Body of pancreas (tissue), 4 donors: Measurements from ENCODE around the gene CFAP77. TPM values are rescaled to one million over a fixed set of nuclear protein-coding genes. Genes with fewer than 3 reads are reported as not detected.

Source experiments
- ATAC-seq: fragments of 150-250 bp; one replicate; pipeline ENCODE4 v1.9.1; 2016
- DNase-seq, 4 donors: peaks; one replicate each; pipeline ENCODE4 v3.0.0-alpha.2; 2019
- H3K27ac ChIP-seq, 4 donors: fragments of 200-600 bp; sonication (generic); 1 replicate in 3 of 4; 2 replicates in 1 of 4; pipeline versions ENCODE4 v1.5.1 to v1.6.1; 2016 to 2019; ENCODE audit warnings: mild to moderate bottlenecking in 1 of 4, mixed read lengths in 1 of 4, moderate library complexity in 1 of 4
- H3K27me3 ChIP-seq, 2 donors: fragments of 200-600 bp; sonication (generic); one replicate each; pipeline ENCODE4 v1.6.0; 2016; ENCODE audit warnings: mild to moderate bottlenecking in 1 of 2
- H3K36me3 ChIP-seq, 2 donors: fragments of 200-600 bp; sonication (generic); replicated peaks in 1 of 2; 2 replicates each; pipeline ENCODE4 v1.5.1; 2016; ENCODE audit warnings: low read depth in 2 of 2; ENCODE audit not compliant: insufficient read depth in 1 of 2
- H3K4me1 ChIP-seq: fragments of 200-600 bp; sonication (generic); one replicate; pipeline ENCODE4 v1.6.0; 2016
- H3K4me3 ChIP-seq, 2 donors: fragments of 200-600 bp; sonication (generic); 1 replicate in 1 of 2; 2 replicates in 1 of 2; pipeline ENCODE4 v1.5.1; 2016 to 2019
- H3K9me3 ChIP-seq, 3 donors: fragments of 200-600 bp; sonication (generic); 1 replicate in 2 of 3; 2 replicates in 1 of 3; pipeline ENCODE4 v1.5.1; 2016
- CTCF ChIP-seq, 7 experiments: fragments of 450-650 bp in 4 of 7; fragments of 200-600 bp in 3 of 7; sonication (generic) in 3 of 7; IDR thresholded peaks; one replicate each; pipeline ENCODE4 v1.5.1; 2016 to 2019; ENCODE audit warnings: antibody characterized with exemption in 7 of 7
- POLR2A ChIP-seq, 3 donors: fragments of 450-650 bp; IDR thresholded peaks; one replicate each; pipeline ENCODE4 v1.6.1; 2016; ENCODE audit warnings: antibody characterized with exemption in 3 of 3, mild to moderate bottlenecking in 2 of 3
- WGBS, 2 donors: methylation state at CpG; one replicate each; pipeline ENCODE4 v1.1.5; 2017; 5-methylcytosine and 5-hydroxymethylcytosine counted together
- intact Hi-C: fragments of 100-400 bp; cut with DNase I; formaldehyde crosslinking; loops from one replicate; pipeline ENCODE4 v1.15.1; 2023
- total RNA-seq, 2 donors: library from RNA; depleted of rRNA; stranded (reverse); fragments of >200 nt; gene quantifications; one replicate each; pipeline ENCODE4 v1.1.0, GENCODE V29; 2016

The CFAP77 gene
- total RNA-seq, 2 donors from 2014 or later: not detected

GRCh38 chr9:132487351-132487791 is 77.4 kb downstream of the CFAP77 start:
- Histone ChIP-seq H3K4me1 (no peaks in the 10 kb centered on the region), H3K36me3 (no peaks in the 10 kb centered on the region), H3K9me3 (no peaks in the 10 kb centered on the region), H3K4me3 (no peak overlapping the region), H3K27me3 (peaks cover 0 to 3% of the 10 kb centered on the region in 2 donors), H3K27ac (no peak overlapping the region)
- intact Hi-C loops: no loop called here
- WGBS, 2 donors: 48 to 59% methylated on average over 7 of the region's 7 CpGs
- TF ChIP-seq CTCF (IDR thresholded peaks at IDR 0.05) (no peak), POLR2A (IDR thresholded peaks at IDR 0.05) (no peak)
- ATAC-seq (no peak), DNase-seq (no peak)

GRCh38 chr9:132487980-132488535 is 78.0 kb downstream of the CFAP77 start:
- H3K4me1 ChIP-seq: no peaks in the 10 kb centered on the region
- H3K27me3 ChIP-seq: peaks cover 0 to 3% of the 10 kb centered on the region in 2 donors
- no peaks in the 10 kb centered on the region for H3K36me3 ChIP-seq
- ATAC-seq (no peak), DNase-seq (no peak)
- WGBS, 2 donors: 20 to 23% methylated on average over 7 of the region's 7 CpGs
- intact Hi-C loops: no loop called here
- TF ChIP-seq CTCF (IDR thresholded peaks at IDR 0.05) (no peak), POLR2A (IDR thresholded peaks at IDR 0.05) (no peak)
- H3K27ac ChIP-seq: no peak overlapping the region
- no peak overlapping the region for H3K4me3 ChIP-seq
- no peaks in the 10 kb centered on the region for H3K9me3 ChIP-seq

GRCh38 chr9:132488626-132489025 is 78.6 kb downstream of the CFAP77 start:
- H3K9me3 ChIP-seq: no peaks in the 10 kb centered on the region
- H3K4me3 ChIP-seq: no peak overlapping the region
- intact Hi-C loops: no loop called here
- no peaks in the 10 kb centered on the region for H3K4me1 ChIP-seq
- no peak overlapping the region for H3K27ac ChIP-seq
- peaks cover 0 to 3% of the 10 kb centered on the region in 2 donors for H3K27me3 ChIP-seq
- TF ChIP-seq POLR2A (IDR thresholded peaks at IDR 0.05) (no peak), CTCF (IDR thresholded peaks at IDR 0.05) (no peak)
- DNase-seq (no peak), ATAC-seq (no peak)
- 28 to 29% methylated on average over 8 to 9 of the region's 9 CpGs for WGBS, 2 donors
- no peaks in the 10 kb centered on the region for H3K36me3 ChIP-seq

GRCh38 chr9:132489536-132489935 is 79.5 kb downstream of the CFAP77 start:
- TF ChIP-seq CTCF (IDR thresholded peaks at IDR 0.05) (no peak), POLR2A (IDR thresholded peaks at IDR 0.05) (no peak)
- H3K27me3 ChIP-seq: peaks cover 0 to 8% of the 10 kb centered on the region in 2 donors
- no peak for ATAC-seq

GRCh38 chr9:132494857-132495256 is 84.8 kb downstream of the CFAP77 start:
- 40 to 43% methylated on average over 2 of the region's 2 CpGs for WGBS, 2 donors
- no peaks in the 10 kb centered on the region for H3K36me3 ChIP-seq
- no peak for DNase-seq
- H3K27me3 ChIP-seq: peaks cover 0 to 4% of the 10 kb centered on the region in 2 donors
- no peak overlapping the region for H3K4me3 ChIP-seq
- H3K4me1 ChIP-seq: no peaks in the 10 kb centered on the region
- no peak for TF ChIP-seq CTCF (IDR thresholded peaks at IDR 0.05)
- TF ChIP-seq POLR2A (IDR thresholded peaks at IDR 0.05): no peak
- no peaks in the 10 kb centered on the region for H3K9me3 ChIP-seq
- intact Hi-C loops: no loop called here
- ATAC-seq: no peak
- no peak overlapping the region for H3K27ac ChIP-seq

More at GRCh38 chr9:132489536-132489935, 79.5 kb downstream of the CFAP77 start:
- WGBS, 2 donors: 66 to 72% methylated on average over 9 of the region's 9 CpGs
- Histone ChIP-seq H3K27ac (no peak overlapping the region), H3K36me3 (no peaks in the 10 kb centered on the region), H3K4me1 (no peaks in the 10 kb centered on the region), H3K9me3 (no peaks in the 10 kb centered on the region), H3K4me3 (no peak overlapping the region)
- intact Hi-C loops: no loop called here
- DNase-seq: no peak
